HepG2 (cell line): ENCODE results near the gene SERPINA6. TPM values are rescaled to one million over a fixed set of nuclear protein-coding genes. Genes with fewer than 3 reads are reported as not detected.

Experiments
- ATAC-seq: fragments of 200-7000 bp; cut with Tn5 transposase; 3 replicates; pipeline ENCODE4 v1.9.1; 2020; ENCODE audit warnings: mild to moderate bottlenecking, moderate library complexity
- BruUV-seq: library from RNA; stranded (reverse); fragments of 400-500 nt; replicated peaks from 2 replicates; lab custom pipeline; 2021; lab: Mats Ljungman, UMichigan
- CTCF ChIA-PET: fragments of 300-600 bp; formaldehyde crosslinking; extraction: SDS; loops from one replicate; lab custom pipeline; 2021; ENCODE audit warnings: low total read pairs, inconsistent platforms, low intra/inter-chr PET ratio; lab: Yijun Ruan, JAX
- POLR2A ChIA-PET: fragments of 350-600 bp; sonication (Branson Sonifier 250); formaldehyde crosslinking; loops from one replicate; lab custom pipeline; 2020; ENCODE audit warnings: antibody characterized with exemption, inconsistent platforms; lab: Yijun Ruan, JAX
- DNase-seq: peaks from one replicate; pipeline ENCODE4 v3.0.0-alpha.2; 2015; ENCODE audit warnings: low spot score
- FAIRE-seq: peaks from 3 replicates; lab custom pipeline; 2011; peaks lifted over from hg19 to GRCh38; lab: Jason Lieb, UNC
- H2AFZ ChIP-seq: one replicate; pipeline ENCODE4 v1.6.1; 2011; ENCODE audit warnings: low read length, inconsistent platforms
- H3K27ac ChIP-seq: fragments of 300-600 bp; 3 replicates; pipeline ENCODE4 v1.8.0; 2011; ENCODE audit warnings: mixed run types, mild to moderate bottlenecking, mixed read lengths, low read length, inconsistent platforms; ENCODE audit not compliant: insufficient read depth; ENCODE audit errors: extremely low read length
- H3K27me3 ChIP-seq, 2 experiments: fragments of 200-600 bp in 1 of 2; 2 replicates in 1 of 2; 3 replicates in 1 of 2; pipeline versions ENCODE4 v1.6.0 to v1.8.0; 2011; ENCODE audit warnings: low read length in 2 of 2, mild to moderate bottlenecking in 2 of 2, moderate library complexity in 2 of 2, inconsistent platforms in 1 of 2; ENCODE audit not compliant: insufficient read depth in 2 of 2, control insufficient read depth in 1 of 2
- H3K36me3 ChIP-seq, 2 experiments: fragments of 200-600 bp in 1 of 2; replicated peaks in 1 of 2; 2 replicates in 1 of 2; 3 replicates in 1 of 2; pipeline versions ENCODE4 v1.5.1 to v1.8.0; 2011; ENCODE audit warnings: low read length in 2 of 2, inconsistent platforms in 1 of 2; ENCODE audit not compliant: insufficient read depth in 2 of 2, control insufficient read depth in 1 of 2
- H3K4me1 ChIP-seq: 2 replicates; pipeline ENCODE4 v1.5.1; 2012; ENCODE audit warnings: low read length, inconsistent platforms; ENCODE audit not compliant: insufficient read depth
- H3K4me2 ChIP-seq: 2 replicates; pipeline ENCODE4 v1.6.0; 2011; ENCODE audit warnings: low read depth, low read length, inconsistent platforms
- H3K4me3 ChIP-seq, 3 experiments: fragments of 200-600 bp in 1 of 3; sonication (generic), shearing (Covaris generic) in 1 of 3; replicated peaks in 1 of 3; 2 replicates each; pipeline ENCODE4 v1.5.1; 2011 to 2016; ENCODE audit warnings: low read length in 3 of 3, inconsistent platforms in 2 of 3, low read depth in 2 of 3, mild to moderate bottlenecking in 2 of 3, control low read depth in 1 of 3, mixed read lengths in 1 of 3; ENCODE audit not compliant: insufficient read depth in 1 of 3
- H3K79me2 ChIP-seq: one replicate; pipeline ENCODE4 v1.6.1; 2011; ENCODE audit warnings: low read length, inconsistent platforms; ENCODE audit not compliant: insufficient read depth
- H3K9ac ChIP-seq: 2 replicates; pipeline ENCODE4 v1.6.0; 2011; ENCODE audit warnings: mild to moderate bottlenecking, low read depth, low read length, inconsistent platforms; ENCODE audit not compliant: insufficient read depth
- H3K9me3 ChIP-seq: 2 replicates; pipeline ENCODE4 v1.5.1; 2012; ENCODE audit warnings: mild to moderate bottlenecking, low read length
- H4K20me1 ChIP-seq: 2 replicates; pipeline ENCODE4 v1.6.0; 2011; ENCODE audit warnings: inconsistent platforms, mild to moderate bottlenecking, low read length, moderate library complexity; ENCODE audit not compliant: insufficient read depth
- ARID5B ChIP-seq: IDR thresholded peaks from 2 replicates; pipeline ENCODE4 v1.4.0; 2020; ENCODE audit warnings: mild to moderate bottlenecking, missing genetic modification reagents
- ATF7 ChIP-seq, 2 experiments: fragments of 450-650 bp in 1 of 2; sonication (generic) in 1 of 2; formaldehyde crosslinking in 1 of 2; IDR thresholded peaks; 2 replicates each; pipeline versions ENCODE4 v1.4.0 to v1.6.1; 2016 to 2020; ENCODE audit warnings: antibody characterized with exemption in 1 of 2, mild to moderate bottlenecking in 1 of 2, missing genetic modification reagents in 1 of 2
- CREB1 ChIP-seq, 2 experiments: fragments of 450-650 bp in 1 of 2; IDR thresholded peaks; 2 replicates each; pipeline ENCODE4 v1.6.1; 2016 to 2017; ENCODE audit warnings: control low read depth in 1 of 2, mild to moderate bottlenecking in 1 of 2, missing compliant biosample characterization in 1 of 2, missing genetic modification characterization in 1 of 2
- HMG20A ChIP-seq: IDR thresholded peaks from 2 replicates; pipeline ENCODE4 v1.6.1; 2016; ENCODE audit warnings: borderline replicate concordance
- RBM39 ChIP-seq: fragments of 200-400 bp; formaldehyde crosslinking; IDR thresholded peaks from one replicate; pipeline ENCODE4 v1.6.1; 2018; ENCODE audit warnings: antibody characterized with exemption, mild to moderate bottlenecking, low read depth, low read length; ENCODE audit not compliant: poor library complexity, severe bottlenecking
- SKI ChIP-seq: fragments of 450-650 bp; IDR thresholded peaks from one replicate; pipeline ENCODE4 v1.6.1; 2018; ENCODE audit warnings: mild to moderate bottlenecking; ENCODE audit not compliant: partially characterized antibody
- TARDBP ChIP-seq: sonication (generic); formaldehyde crosslinking; IDR thresholded peaks from 2 replicates; pipeline ENCODE4 v1.8.0; 2022; ENCODE audit warnings: mild to moderate bottlenecking, missing genetic modification reagents
- ZNF138 ChIP-seq: sonication (generic); formaldehyde crosslinking; IDR thresholded peaks from 2 replicates; pipeline ENCODE4 v1.5.0; 2020; ENCODE audit warnings: mild to moderate bottlenecking, low read depth, missing genetic modification reagents
- ZNF430 ChIP-seq: sonication (generic); formaldehyde crosslinking; IDR thresholded peaks from 2 replicates; pipeline ENCODE4 v1.9.0; 2021; ENCODE audit warnings: mild to moderate bottlenecking, missing genetic modification reagents
- ZNF777 ChIP-seq: sonication (generic); formaldehyde crosslinking; IDR thresholded peaks from 2 replicates; pipeline ENCODE4 v1.4.0; 2020; ENCODE audit warnings: missing genetic modification reagents
- ZNF883 ChIP-seq: sonication (generic); formaldehyde crosslinking; IDR thresholded peaks from 2 replicates; pipeline ENCODE4 v1.5.1; 2020; ENCODE audit warnings: mild to moderate bottlenecking, missing genetic modification reagents; ENCODE audit errors: not compliant biosample characterization
- WGBS: methylation state at CpG from one replicate; pipeline ENCODE4 v1.1.6; 2017; ENCODE audit warnings: low lambda C conversion rate; 5-methylcytosine and 5-hydroxymethylcytosine counted together
- in situ Hi-C: cut with HindIII; loops from 2 replicates; pipeline ENCODE4 v1.10.0; 2017; ENCODE audit warnings: low pct_unique_long_range_greater_than_20kb; ENCODE audit not compliant: extremely low pct_ligation_motif_present
- intact Hi-C: fragments of 100-400 bp; cut with micrococcal nuclease; formaldehyde crosslinking; loops from one replicate; pipeline ENCODE4 v1.10.0; 2022; ENCODE audit not compliant: unreplicated experiment
- polyA plus RNA-seq, 8 experiments: library from polyadenylated mRNA; depleted of rRNA in 3 of 8; stranded (reverse) in 7 of 8; unstranded in 1 of 8; fragments of >200 nt; fragmentation: Illumina TruSeq in 4 of 8; extraction: Trizol in 4 of 8; gene quantifications; 2 replicates each; pipeline versions ENCODE4 v1.2.1 to v1.2.3, GENCODE V29; 2011 to 2016; ENCODE audit warnings: low read depth in 4 of 8, missing spikeins in 1 of 8, mixed read lengths in 1 of 8; ENCODE audit not compliant: insufficient read depth in 1 of 8
- total RNA-seq, 5 experiments: library from RNA; depleted of rRNA; stranded (reverse); fragments of >200 nt; fragmentation: Illumina TruSeq; extraction: Trizol; gene quantifications; 2 replicates each; pipeline ENCODE4 v1.2.3, GENCODE V29; 2016; ENCODE audit warnings: low read depth in 1 of 5
- TF ChIP-seq, protein P1 (sequence below): sonication (generic); formaldehyde crosslinking; conservative IDR thresholded peaks from 2 replicates; pipeline ENCODE4 v1.8.0; 2022; ENCODE audit warnings: missing genetic modification reagents
- TF ChIP-seq, protein P2 (sequence below): sonication (generic); formaldehyde crosslinking; IDR thresholded peaks from 2 replicates; pipeline ENCODE4 v1.5.0; 2020; ENCODE audit warnings: mild to moderate bottlenecking, missing genetic modification reagents

SERPINA6 gene
- total and polyA plus RNA-seq, 2 of the 13 experiments (the other 11 are each of a cell fraction or from before 2014, with no cell fraction given): 260 to 333 TPM

- TF ChIP-seq ZNF883 (no peak), ARID5B (CRISPR knock-in tag) (peak; percentile 56), HMG20A (0 out of 2 replicates have a peak, but pooled peaks have one; percentile 20)
Measured at GRCh38 chr14:94342334-94342934, 19.3 kb upstream of the SERPINA6 start (continued).

GRCh38 chr14:94341656-94342333, 18.7 kb upstream of the SERPINA6 start:
- ATAC-seq: no peak
- Histone ChIP-seq H3K4me3 (no peak overlapping the region), H3K27ac (no peak overlapping the region), H3K9ac (no peak overlapping the region), H4K20me1 (no peaks in the 10 kb centered on the region), H3K79me2 (no peaks in the 10 kb centered on the region), H2AFZ (no peak overlapping the region), H3K36me3 (no peaks in the 10 kb centered on the region), H3K4me1 (peaks cover 89% of the 10 kb centered on the region), H3K9me3 (no peaks in the 10 kb centered on the region), H3K27me3 (no peaks in the 10 kb centered on the region; a peak in 1 of 5 replicates), H3K4me2 (peak overlapping the region; percentile 13; the same call in 1 of the 2 replicates)
- POLR2A ChIA-PET: interaction anchor here (0.7 to 3.3 kb wide), 12 partner anchors 8 to 257 kb away, joined by 3 to 13 read pairs (median 4); partner anchors contain the start of genes SERPINA1, SERPINA10 and SERPINA6
- 90% methylated on average over 5 of the region's 5 CpGs for WGBS
- intact Hi-C loops (loop anchor here (2.0 kb wide), 1 partner anchor 19 kb away; the partner anchor contains the start of gene SERPINA6), in situ Hi-C loops (no loop called here)
- no peak for DNase-seq
- CTCF ChIA-PET: no interaction called here
- no peak for FAIRE-seq
- no TSS peak for BruUV-seq
- no peak for TF ChIP-seq RBM39
- TF ChIP-seq, protein P1, sequence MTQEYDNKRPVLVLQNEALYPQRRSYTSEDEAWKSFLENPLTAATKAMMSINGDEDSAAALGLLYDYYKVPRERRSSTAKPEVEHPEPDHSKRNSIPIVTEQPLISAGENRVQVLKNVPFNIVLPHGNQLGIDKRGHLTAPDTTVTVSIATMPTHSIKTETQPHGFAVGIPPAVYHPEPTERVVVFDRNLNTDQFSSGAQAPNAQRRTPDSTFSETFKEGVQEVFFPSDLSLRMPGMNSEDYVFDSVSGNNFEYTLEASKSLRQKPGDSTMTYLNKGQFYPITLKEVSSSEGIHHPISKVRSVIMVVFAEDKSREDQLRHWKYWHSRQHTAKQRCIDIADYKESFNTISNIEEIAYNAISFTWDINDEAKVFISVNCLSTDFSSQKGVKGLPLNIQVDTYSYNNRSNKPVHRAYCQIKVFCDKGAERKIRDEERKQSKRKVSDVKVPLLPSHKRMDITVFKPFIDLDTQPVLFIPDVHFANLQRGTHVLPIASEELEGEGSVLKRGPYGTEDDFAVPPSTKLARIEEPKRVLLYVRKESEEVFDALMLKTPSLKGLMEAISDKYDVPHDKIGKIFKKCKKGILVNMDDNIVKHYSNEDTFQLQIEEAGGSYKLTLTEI (CRISPR knock-in tag): no peak
- TF ChIP-seq ZNF777 (CRISPR knock-in tag): no peak
- no peak for TF ChIP-seq SKI
- no peak for TF ChIP-seq ZNF430 (CRISPR knock-in tag)
- TF ChIP-seq, protein P2, sequence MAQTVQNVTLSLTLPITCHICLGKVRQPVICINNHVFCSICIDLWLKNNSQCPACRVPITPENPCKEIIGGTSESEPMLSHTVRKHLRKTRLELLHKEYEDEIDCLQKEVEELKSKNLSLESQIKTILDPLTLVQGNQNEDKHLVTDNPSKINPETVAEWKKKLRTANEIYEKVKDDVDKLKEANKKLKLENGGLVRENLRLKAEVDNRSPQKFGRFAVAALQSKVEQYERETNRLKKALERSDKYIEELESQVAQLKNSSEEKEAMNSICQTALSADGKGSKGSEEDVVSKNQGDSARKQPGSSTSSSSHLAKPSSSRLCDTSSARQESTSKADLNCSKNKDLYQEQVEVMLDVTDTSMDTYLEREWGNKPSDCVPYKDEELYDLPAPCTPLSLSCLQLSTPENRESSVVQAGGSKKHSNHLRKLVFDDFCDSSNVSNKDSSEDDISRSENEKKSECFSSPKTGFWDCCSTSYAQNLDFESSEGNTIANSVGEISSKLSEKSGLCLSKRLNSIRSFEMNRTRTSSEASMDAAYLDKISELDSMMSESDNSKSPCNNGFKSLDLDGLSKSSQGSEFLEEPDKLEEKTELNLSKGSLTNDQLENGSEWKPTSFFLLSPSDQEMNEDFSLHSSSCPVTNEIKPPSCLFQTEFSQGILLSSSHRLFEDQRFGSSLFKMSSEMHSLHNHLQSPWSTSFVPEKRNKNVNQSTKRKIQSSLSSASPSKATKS (CRISPR knock-in tag): no peak
- TF ChIP-seq CREB1 (IDR thresholded peaks at IDR 0.05): peak; percentile 55; the same call in 1 of the 2 replicates
- TF ChIP-seq CREB1 (CRISPR knock-in tag; IDR thresholded peaks at IDR 0.05): no peak
- no peak for TF ChIP-seq TARDBP (CRISPR knock-in tag)
- TF ChIP-seq ATF7 (IDR thresholded peaks at IDR 0.05): peak; percentile 82
- no peak for TF ChIP-seq ATF7 (CRISPR knock-in tag; IDR thresholded peaks at IDR 0.05)
- TF ChIP-seq ZNF138: no peak
